GM19452 (cell line): ENCODE results near the gene TLR6.

Experiments
- ATAC-seq: cut with Tn5 transposase; IDR thresholded peaks from one replicate; pipeline ENCODE4 v1.9.1; 2021; ENCODE audit not compliant: unreplicated experiment

The TLR6 gene

GRCh38 chr4:38868059-38868960, 11.7 kb upstream of the TLR6 start:
- ATAC-seq = no peak

GRCh38 chr4:38867478-38868058, 11.0 kb upstream of the TLR6 start, which contains the start of gene FAM114A1:
Gene FAM114A1 (plus strand): TSS chr4:38867806. CDS start chr4:38878079, 10,273 bp downstream.
- ATAC-seq = peak; percentile 75

- no peak for ATAC-seq
Observed at GRCh38 chr4:38866973-38867477, 10.4 kb upstream of the TLR6 start.

- no peak for ATAC-seq
Observed at GRCh38 chr4:38865445-38865844, 8.8 kb upstream of the TLR6 start.

- ATAC-seq = no peak
Observed at GRCh38 chr4:38861791-38862190, 5.2 kb upstream of the TLR6 start.

GRCh38 chr4:38860788-38861424, 4.3 kb upstream of the TLR6 start:
- no peak for ATAC-seq

GRCh38 chr4:38859501-38859900, 2.9 kb upstream of the TLR6 start:
- no peak for ATAC-seq

- no peak for ATAC-seq
Observed at GRCh38 chr4:38858097-38858420, 1.4 kb upstream of the TLR6 start.

- ATAC-seq = peak; percentile 64
Observed at GRCh38 chr4:38857354-38858096, 908 bp upstream of the TLR6 start.

GRCh38 chr4:38856046-38856445, 571 bp downstream of the TLR6 start:
- ATAC-seq = no peak

GRCh38 chr4:38855466-38855865, 1.2 kb downstream of the TLR6 start:
- ATAC-seq = no peak

- ATAC-seq = no peak
Observed at GRCh38 chr4:38846015-38846414, 10.6 kb downstream of the TLR6 start.

GRCh38 chr4:38842994-38843393, 13.6 kb downstream of the TLR6 start:
- no peak for ATAC-seq

- ATAC-seq = no peak
Observed at GRCh38 chr4:38837849-38838248, 18.8 kb downstream of the TLR6 start.

GRCh38 chr4:38837334-38837733, 19.3 kb downstream of the TLR6 start:
- ATAC-seq = no peak

GRCh38 chr4:38834570-38834969, 22.0 kb downstream of the TLR6 start:
- ATAC-seq = no peak

- ATAC-seq = no peak
Observed at GRCh38 chr4:38832624-38833528, 23.7 kb downstream of the TLR6 start.

- ATAC-seq = no peak
Observed at GRCh38 chr4:38832206-38832605, 24.4 kb downstream of the TLR6 start.

- ATAC-seq = no peak
Observed at GRCh38 chr4:38831653-38832052, 25.0 kb downstream of the TLR6 start.

- no peak for ATAC-seq
Observed at GRCh38 chr4:38829237-38829636, 27.4 kb downstream of the TLR6 start.
